Activated CD8-positive, alpha-beta memory T cell treated with anti-CD3 and anti-CD28 coated beads for 24 hours (primary cell): ENCODE results near the gene SNAP29.
"Not testable (repeated sequence)": the region's sequence is repeated elsewhere in the genome, so short reads cannot be mapped to it uniquely, and the experiment has no call there.

ENCODE experiments used
- DNase-seq: peaks from one replicate; pipeline ENCODE4 v3.0.0-alpha.2; 2020

SNAP29 gene

GRCh38 chr22:20867179-20868024 is 8.6 kb downstream of the SNAP29 start:
- DNase-seq: no peak

- DNase-seq: no peak
Observed at GRCh38 chr22:20868025-20868962, 9.5 kb downstream of the SNAP29 start.

GRCh38 chr22:20869234-20869633 is 10.4 kb downstream of the SNAP29 start:
- DNase-seq: no peak

GRCh38 chr22:20873214-20873613 is 14.4 kb downstream of the SNAP29 start:
- no peak for DNase-seq

GRCh38 chr22:20875296-20875695 is 16.5 kb downstream of the SNAP29 start:
- no peak for DNase-seq

- no peak for DNase-seq
Observed at GRCh38 chr22:20877715-20878114, 18.9 kb downstream of the SNAP29 start.

GRCh38 chr22:20881231-20881630 is 22.4 kb downstream of the SNAP29 start:
- DNase-seq: no peak

GRCh38 chr22:20881869-20882815 is 23.3 kb downstream of the SNAP29 start:
- DNase-seq: no peak

GRCh38 chr22:20882855-20883254 is 24.0 kb downstream of the SNAP29 start:
- DNase-seq: no peak

- no peak for DNase-seq
Observed at GRCh38 chr22:20884454-20884853, 25.6 kb downstream of the SNAP29 start.

- no peak for DNase-seq
Observed at GRCh38 chr22:20885017-20885556, 26.3 kb downstream of the SNAP29 start.

GRCh38 chr22:20885557-20886323 is 26.9 kb downstream of the SNAP29 start:
- DNase-seq: peak; percentile 66

- DNase-seq: no peak
Observed at GRCh38 chr22:20887375-20887774, 28.6 kb downstream of the SNAP29 start.

GRCh38 chr22:20889025-20889704 is 30.4 kb downstream of the SNAP29 start:
- DNase-seq: no peak

- no peak for DNase-seq
Observed at GRCh38 chr22:20889904-20890540, 31.2 kb downstream of the SNAP29 start.

GRCh38 chr22:20890975-20891374 is 32.2 kb downstream of the SNAP29 start:
- DNase-seq: no peak

GRCh38 chr22:20897737-20898136 is 38.9 kb downstream of the SNAP29 start:
- not testable (repeated sequence) for DNase-seq

GRCh38 chr22:20899827-20900423 is 41.1 kb downstream of the SNAP29 start:
- DNase-seq: no peak

GRCh38 chr22:20901093-20902033 is 42.6 kb downstream of the SNAP29 start:
- not testable (repeated sequence) for DNase-seq
